ENCODE measurements around the gene SPDEF. TPM values are rescaled to one million over a fixed set of nuclear protein-coding genes. Genes with fewer than 3 reads are reported as not detected.

SPDEF gene
- polyA plus RNA-seq, 3 donors: 0.05 TPM; not detected in 2

- Histone ChIP-seq H3K27me3 (ENCODE audit: control insufficient read depth in 2 of 2, insufficient read depth in 2 of 2, low read length in 2 of 2) (no peaks in the 10 kb centered on the region), H3K9ac (ENCODE audit: insufficient read depth, low read length, poor library complexity, severe bottlenecking) (no peak overlapping the region), H3K4me3 (replicated peaks in 1 of 3; ENCODE audit: low read depth in 2 of 3, low read length in 3 of 3) (no peak overlapping the region), H3K4me1 (ENCODE audit: control insufficient read depth in 1 of 2, insufficient read depth in 2 of 2, low read length in 2 of 2) (no peaks in the 10 kb centered on the region), H2AFZ (ENCODE audit: insufficient read depth, low read depth, low read length, poor library complexity, severe bottlenecking) (no peak overlapping the region), H3K79me2 (ENCODE audit: insufficient read depth, low read length) (no peaks in the 10 kb centered on the region), H3K36me3 (replicated peaks in 1 of 2; ENCODE audit: control insufficient read depth in 1 of 2, insufficient read depth in 2 of 2, low read length in 2 of 2) (no peaks in the 10 kb centered on the region), H3K9me3 (replicated peaks in 1 of 2; ENCODE audit: control insufficient read depth in 1 of 2, insufficient read depth in 1 of 2, low read length in 2 of 2) (no peaks in the 10 kb centered on the region), H4K20me1 (ENCODE audit: insufficient read depth, low read length) (no peaks in the 10 kb centered on the region), H3K4me2 (replicated peaks; ENCODE audit: extremely low read depth, low read length, poor library complexity, severe bottlenecking) (no peak overlapping the region), H3K27ac (ENCODE audit: low read depth in 1 of 2, low read length in 2 of 2) (no peak overlapping the region)
- intact Hi-C loops (cut with micrococcal nuclease): no loop called here
- H3K36me3 Mint-ChIP-seq: no peaks in the 10 kb centered on the region
- no peak overlapping the region for H3K4me3 Mint-ChIP-seq
- no peaks in the 10 kb centered on the region for H3K4me1 Mint-ChIP-seq
- peaks cover 0 to 1% (median 0%) of the 10 kb centered on the region in 3 donors for H3K27me3 Mint-ChIP-seq (ENCODE audit: low read depth in 3 of 3)
- no CpG with 5 or more reads among the region's 5 CpGs for WGBS (ENCODE audit: insufficient coverage)
- no peak for DNase-seq
- TF ChIP-seq CTCF (IDR thresholded peaks at IDR 0.05): no peak
- H3K27ac Mint-ChIP-seq: no peak overlapping the region
- no peaks in the 10 kb centered on the region for H3K9me3 Mint-ChIP-seq
These were observed 15.9 kb downstream of the SPDEF start for GRCh38 chr6:34540222-34540621.

GRCh38 chr6:34539181-34539580, 16.9 kb downstream of the SPDEF start:
- Histone ChIP-seq H3K79me2 (ENCODE audit: insufficient read depth, low read length) (no peaks in the 10 kb centered on the region), H3K9me3 (replicated peaks in 1 of 2; ENCODE audit: control insufficient read depth in 1 of 2, insufficient read depth in 1 of 2, low read length in 2 of 2) (no peaks in the 10 kb centered on the region), H2AFZ (ENCODE audit: insufficient read depth, low read depth, low read length, poor library complexity, severe bottlenecking) (no peak overlapping the region), H3K4me3 (replicated peaks in 1 of 3; ENCODE audit: low read depth in 2 of 3, low read length in 3 of 3) (no peak overlapping the region), H3K36me3 (replicated peaks in 1 of 2; ENCODE audit: control insufficient read depth in 1 of 2, insufficient read depth in 2 of 2, low read length in 2 of 2) (no peaks in the 10 kb centered on the region), H3K9ac (ENCODE audit: insufficient read depth, low read length, poor library complexity, severe bottlenecking) (no peak overlapping the region), H3K27me3 (ENCODE audit: control insufficient read depth in 2 of 2, insufficient read depth in 2 of 2, low read length in 2 of 2) (no peaks in the 10 kb centered on the region), H3K4me2 (replicated peaks; ENCODE audit: extremely low read depth, low read length, poor library complexity, severe bottlenecking) (no peak overlapping the region), H3K4me1 (ENCODE audit: control insufficient read depth in 1 of 2, insufficient read depth in 2 of 2, low read length in 2 of 2) (no peaks in the 10 kb centered on the region), H4K20me1 (ENCODE audit: insufficient read depth, low read length) (no peaks in the 10 kb centered on the region), H3K27ac (ENCODE audit: low read depth in 1 of 2, low read length in 2 of 2) (no peak overlapping the region)
- Mint-ChIP-seq H3K27me3 (ENCODE audit: low read depth in 3 of 3) (peaks cover 0 to 1% (median 0%) of the 10 kb centered on the region in 3 donors), H3K27ac (no peak overlapping the region), H3K36me3 (no peaks in the 10 kb centered on the region), H3K4me1 (no peaks in the 10 kb centered on the region), H3K9me3 (no peaks in the 10 kb centered on the region), H3K4me3 (no peak overlapping the region)
- DNase-seq: no peak
- WGBS (ENCODE audit: insufficient coverage): 96% methylated on average over 4 of the region's 14 CpGs
- no peak for TF ChIP-seq CTCF (IDR thresholded peaks at IDR 0.05)
- intact Hi-C loops (cut with micrococcal nuclease): no loop called here

All from CD14-positive monocyte (primary cell).